ENCODE data around the gene MYO1A. TPM values are rescaled to one million over a fixed set of nuclear protein-coding genes. Genes with fewer than 3 reads are reported as not detected.

MYO1A gene
- total RNA-seq, 2 experiments from 2014 or later, result 0.82 to 1.5 TPM

- no peak for ATAC-seq
- CTCF ChIA-PET, result interaction anchor here (1.1 to 16.0 kb wide), 13 partner anchors 8 to 123 kb away, joined by 3 to 202 read pairs (median 5); partner anchors contain the start of genes NEMP1 and STAT6
- Mint-ChIP-seq H3K9me3 (ENCODE audit: low read depth) (no peaks in the 10 kb centered on the region), H3K27ac (no peak overlapping the region), H3K27me3 (no peaks in the 10 kb centered on the region), H3K4me3 (peak overlapping the region; percentile 27), H3K36me3 (peaks cover 2% of the 10 kb centered on the region), H3K4me1 (peaks cover 51% of the 10 kb centered on the region)
- DNase-seq, result no peak
Observed at GRCh38 chr12:57091638-57092528, 42.0 kb upstream of the MYO1A start.

- peaks cover 2% of the 10 kb centered on the region for H3K36me3 Mint-ChIP-seq
- ATAC-seq, result no peak
- CTCF ChIA-PET, result interaction anchor here (1.2 to 16.0 kb wide), 7 partner anchors 8 to 123 kb away, joined by 3 to 202 read pairs (median 18); partner anchors contain the start of genes NEMP1 and STAT6
Observed at GRCh38 chr12:57090924-57091637, 41.2 kb upstream of the MYO1A start.

GRCh38 chr12:57090490-57090889 is 40.6 kb upstream of the MYO1A start:
- peak overlapping the region; percentile 53 for H3K4me3 Mint-ChIP-seq
- no peaks in the 10 kb centered on the region for H3K27me3 Mint-ChIP-seq
- H3K27ac Mint-ChIP-seq, result peak overlapping the region; percentile 12
- peaks cover 2% of the 10 kb centered on the region for H3K36me3 Mint-ChIP-seq
- ATAC-seq (no peak), DNase-seq (no peak)
- CTCF ChIA-PET, result interaction anchor here (1.2 to 16.0 kb wide), 6 partner anchors 8 to 124 kb away, joined by 3 to 202 read pairs (median 19); partner anchors contain the start of genes NEMP1 and STAT6
- H3K4me1 Mint-ChIP-seq, result peaks cover 64% of the 10 kb centered on the region
- H3K9me3 Mint-ChIP-seq (ENCODE audit: low read depth), result no peaks in the 10 kb centered on the region

More at GRCh38 chr12:57090924-57091637, 41.2 kb upstream of the MYO1A start:
- Mint-ChIP-seq H3K27ac (peak overlapping the region; percentile 12), H3K27me3 (no peaks in the 10 kb centered on the region), H3K4me3 (peak overlapping the region; percentile 53), H3K9me3 (ENCODE audit: low read depth) (no peaks in the 10 kb centered on the region), H3K4me1 (peaks cover 59% of the 10 kb centered on the region)
- no peak for DNase-seq

GRCh38 chr12:57089271-57090245 is 39.6 kb upstream of the MYO1A start:
- Mint-ChIP-seq H3K27me3 (no peaks in the 10 kb centered on the region), H3K9me3 (ENCODE audit: low read depth) (no peaks in the 10 kb centered on the region), H3K27ac (peak overlapping the region; percentile 73), H3K4me1 (peaks cover 62% of the 10 kb centered on the region), H3K4me3 (peak overlapping the region; percentile 84), H3K36me3 (peaks cover 2% of the 10 kb centered on the region)
- no peak for ATAC-seq
- peak; percentile 72 for DNase-seq
- CTCF ChIA-PET, result interaction anchor here (0.7 to 16.0 kb wide), 9 partner anchors 9 to 125 kb away, joined by 3 to 202 read pairs (median 5); partner anchors contain the start of genes NEMP1 and STAT6

GRCh38 chr12:57088354-57089270 is 38.7 kb upstream of the MYO1A start, which contains the start of gene NAB2:
NAB2 (plus strand) TSS chr12:57089114; CDS start chr12:57089272, 158 bp downstream.
- peaks cover 57% of the 10 kb centered on the region for H3K4me1 Mint-ChIP-seq
- no peaks in the 10 kb centered on the region for H3K27me3 Mint-ChIP-seq
- peak within 1 kb of the TSS; percentile 84 for H3K4me3 Mint-ChIP-seq
- ATAC-seq (peak; percentile 80), DNase-seq (peak; percentile 97)
- CTCF ChIA-PET, result interaction anchor here (1.1 to 16.0 kb wide), 9 partner anchors 10 to 124 kb away, joined by 3 to 202 read pairs (median 8); partner anchors contain the start of genes NEMP1 and STAT6
- peaks cover 2% of the 10 kb centered on the region for H3K36me3 Mint-ChIP-seq
- H3K9me3 Mint-ChIP-seq (ENCODE audit: low read depth), result no peaks in the 10 kb centered on the region
- H3K27ac Mint-ChIP-seq, result peak within 1 kb of the TSS; percentile 88

GRCh38 chr12:57087691-57088353 is 37.9 kb upstream of the MYO1A start:
- no peaks in the 10 kb centered on the region for H3K27me3 Mint-ChIP-seq
- ATAC-seq (peak; percentile 29), DNase-seq (peak; percentile 88)
- H3K9me3 Mint-ChIP-seq (ENCODE audit: low read depth), result no peaks in the 10 kb centered on the region
- peak overlapping the region; percentile 81 for H3K4me3 Mint-ChIP-seq
- H3K4me1 Mint-ChIP-seq, result peaks cover 51% of the 10 kb centered on the region
- peaks cover 2% of the 10 kb centered on the region for H3K36me3 Mint-ChIP-seq
- CTCF ChIA-PET, result interaction anchor here (1.6 to 16.0 kb wide), 6 partner anchors 9 to 80 kb away, joined by 4 to 202 read pairs (median 14); partner anchors contain the start of genes NEMP1 and STAT6
- H3K27ac Mint-ChIP-seq, result peak overlapping the region; percentile 88

- CTCF ChIA-PET, result interaction anchor here (1.6 to 16.0 kb wide), 6 partner anchors 8 to 79 kb away, joined by 4 to 202 read pairs (median 14); partner anchors contain the start of genes NEMP1 and STAT6
- DNase-seq, result peak; percentile 89
- Mint-ChIP-seq H3K4me1 (peaks cover 46% of the 10 kb centered on the region), H3K27me3 (no peaks in the 10 kb centered on the region), H3K27ac (peak overlapping the region; percentile 91), H3K9me3 (ENCODE audit: low read depth) (no peaks in the 10 kb centered on the region), H3K4me3 (peak overlapping the region; percentile 81), H3K36me3 (peaks cover 2% of the 10 kb centered on the region)
- peak; percentile 48 for ATAC-seq
Observed at GRCh38 chr12:57087010-57087690, 37.2 kb upstream of the MYO1A start.

GRCh38 chr12:57086493-57087009 is 36.6 kb upstream of the MYO1A start:
- Mint-ChIP-seq H3K27ac (peak overlapping the region; percentile 91), H3K4me1 (peaks cover 42% of the 10 kb centered on the region), H3K9me3 (ENCODE audit: low read depth) (no peaks in the 10 kb centered on the region), H3K4me3 (peak overlapping the region; percentile 81), H3K27me3 (no peaks in the 10 kb centered on the region), H3K36me3 (no peaks in the 10 kb centered on the region)
- peak; percentile 63 for DNase-seq
- CTCF ChIA-PET, result interaction anchor here (1.7 to 16.0 kb wide), 5 partner anchors 8 to 79 kb away, joined by 4 to 202 read pairs (median 21); partner anchors contain the start of genes NEMP1 and STAT6
- ATAC-seq, result no peak

- no peaks in the 10 kb centered on the region for H3K27me3 Mint-ChIP-seq
- CTCF ChIA-PET, result interaction anchor here (2.3 to 16.0 kb wide), 4 partner anchors 7 to 78 kb away, joined by 8 to 202 read pairs (median 52); partner anchors contain the start of genes NEMP1 and STAT6
- H3K9me3 Mint-ChIP-seq (ENCODE audit: low read depth), result no peaks in the 10 kb centered on the region
- ATAC-seq (no peak), DNase-seq (no peak)
- H3K27ac Mint-ChIP-seq, result peak overlapping the region; percentile 91
- peaks cover 42% of the 10 kb centered on the region for H3K4me1 Mint-ChIP-seq
- H3K36me3 Mint-ChIP-seq, result no peaks in the 10 kb centered on the region
- H3K4me3 Mint-ChIP-seq, result peak overlapping the region; percentile 81
Observed at GRCh38 chr12:57085999-57086492, 36.1 kb upstream of the MYO1A start.

- DNase-seq, result no peak
- CTCF ChIA-PET, result interaction anchor here (0.8 to 14.1 kb wide), 5 partner anchors 9 to 44 kb away, joined by 3 to 263 read pairs (median 4); partner anchors contain the start of gene STAT6
- Mint-ChIP-seq H3K36me3 (peaks cover 7% of the 10 kb centered on the region), H3K4me1 (peaks cover 32% of the 10 kb centered on the region), H3K27me3 (no peaks in the 10 kb centered on the region), H3K27ac (peak overlapping the region; percentile 3), H3K4me3 (no peak overlapping the region), H3K9me3 (ENCODE audit: low read depth) (no peaks in the 10 kb centered on the region)
- no peak for ATAC-seq
Observed at GRCh38 chr12:57080855-57081254, 30.9 kb upstream of the MYO1A start.
